HepG2 (cell line): ENCODE results near the gene THRSP. TPM values are rescaled to one million over a fixed set of nuclear protein-coding genes. Genes with fewer than 3 reads are reported as not detected.
A peak's percentile ranks its signal among the peaks of the same experiment; 100 is the strongest.

Source experiments
- ARNT2 ChIP-seq: sonication (generic); formaldehyde crosslinking; IDR thresholded peaks from 2 replicates; pipeline ENCODE4 v1.8.0; 2022; ENCODE audit warnings: mild to moderate bottlenecking, low read depth, missing genetic modification reagents, moderate library complexity
- ATF3 ChIP-seq: sonication (generic); formaldehyde crosslinking; IDR thresholded peaks from 2 replicates; pipeline ENCODE4 v1.4.0; 2020; ENCODE audit warnings: missing genetic modification reagents
- ATRX ChIP-seq: sonication (generic); formaldehyde crosslinking; IDR thresholded peaks from 2 replicates; pipeline ENCODE4 v1.4.0; 2020; ENCODE audit warnings: missing genetic modification reagents, borderline replicate concordance
- CCDC6 ChIP-seq: sonication (generic); formaldehyde crosslinking; IDR thresholded peaks from 2 replicates; pipeline ENCODE4 v1.8.1; 2022; ENCODE audit warnings: mild to moderate bottlenecking, missing genetic modification reagents, moderate library complexity
- ELF4 ChIP-seq: sonication (generic); formaldehyde crosslinking; IDR thresholded peaks from 2 replicates; pipeline ENCODE4 v1.5.0; 2020; ENCODE audit warnings: missing genetic modification reagents, mild to moderate bottlenecking, moderate library complexity, borderline replicate concordance
- HNRNPL ChIP-seq: fragments of 200-400 bp; formaldehyde crosslinking; IDR thresholded peaks from 2 replicates; pipeline ENCODE4 v1.6.1; 2017; ENCODE audit warnings: mild to moderate bottlenecking, low read depth, low read length
- KMT2A ChIP-seq: sonication (generic); formaldehyde crosslinking; IDR thresholded peaks from 2 replicates; pipeline ENCODE4 v1.4.0; 2020; ENCODE audit warnings: missing genetic modification reagents
- MTA1 ChIP-seq: sonication (generic); formaldehyde crosslinking; IDR thresholded peaks from 2 replicates; pipeline ENCODE4 v1.4.0; 2020; ENCODE audit warnings: missing genetic modification reagents, mild to moderate bottlenecking, borderline replicate concordance
- NCOA5 ChIP-seq: sonication (generic); formaldehyde crosslinking; IDR thresholded peaks from 2 replicates; pipeline ENCODE4 v1.4.0; 2020; ENCODE audit warnings: missing genetic modification reagents
- NR2F6 ChIP-seq, 2 experiments: IDR thresholded peaks; 2 replicates each; pipeline ENCODE4 v1.6.1; 2016; ENCODE audit warnings: antibody characterized with exemption in 1 of 2, mild to moderate bottlenecking in 1 of 2
- PAF1 ChIP-seq: IDR thresholded peaks from 2 replicates; pipeline ENCODE4 v1.6.1; 2016; ENCODE audit warnings: missing genetic modification reagents, missing compliant biosample characterization
- POLR2AphosphoS5 ChIP-seq: IDR thresholded peaks from 2 replicates; pipeline ENCODE4 v1.6.1; 2012; ENCODE audit warnings: low read depth, low read length
- RAD51 ChIP-seq: fragments of 450-650 bp; IDR thresholded peaks from 2 replicates; pipeline ENCODE4 v1.6.1; 2016; ENCODE audit warnings: borderline replicate concordance
- RBM39 ChIP-seq: fragments of 200-400 bp; formaldehyde crosslinking; IDR thresholded peaks from one replicate; pipeline ENCODE4 v1.6.1; 2018; ENCODE audit warnings: antibody characterized with exemption, mild to moderate bottlenecking, low read depth, low read length; ENCODE audit not compliant: poor library complexity, severe bottlenecking
- SOX13 ChIP-seq, 3 experiments: fragments of 450-650 bp in 1 of 3; sonication (generic) in 1 of 3; formaldehyde crosslinking in 1 of 3; IDR thresholded peaks in 2 of 3; conservative IDR thresholded peaks in 1 of 3; 2 replicates each; pipeline versions ENCODE4 v1.5.0 to v1.6.1; 2016 to 2020; ENCODE audit warnings: antibody characterized with exemption in 1 of 3, mild to moderate bottlenecking in 1 of 3, missing compliant biosample characterization in 1 of 3, missing genetic modification reagents in 1 of 3, moderate library complexity in 1 of 3
- SPEN ChIP-seq: sonication (generic); formaldehyde crosslinking; IDR thresholded peaks from 2 replicates; pipeline ENCODE4 v1.5.1; 2020; ENCODE audit warnings: low read depth, mild to moderate bottlenecking, missing genetic modification reagents
- YEATS4 ChIP-seq: sonication (generic); formaldehyde crosslinking; IDR thresholded peaks from 2 replicates; pipeline ENCODE4 v1.4.0; 2020; ENCODE audit warnings: missing genetic modification reagents, borderline replicate concordance
- ZNF503 ChIP-seq: sonication (generic); formaldehyde crosslinking; IDR thresholded peaks from 2 replicates; pipeline ENCODE4 v1.4.0; 2020; ENCODE audit warnings: missing genetic modification reagents
- ZNF543 ChIP-seq: sonication (generic); formaldehyde crosslinking; IDR thresholded peaks from 2 replicates; pipeline ENCODE4 v1.4.0; 2020; ENCODE audit warnings: mild to moderate bottlenecking, missing genetic modification reagents
- ZNF670 ChIP-seq: sonication (generic); formaldehyde crosslinking; IDR thresholded peaks from 2 replicates; pipeline ENCODE4 v1.8.0; 2022; ENCODE audit warnings: mild to moderate bottlenecking, missing genetic modification reagents, borderline replicate concordance
- ZNF672 ChIP-seq: sonication (generic); formaldehyde crosslinking; IDR thresholded peaks from 2 replicates; pipeline ENCODE4 v1.8.1; 2022; ENCODE audit warnings: missing genetic modification reagents
- ZNF687 ChIP-seq: sonication (generic); formaldehyde crosslinking; IDR thresholded peaks from 2 replicates; pipeline ENCODE4 v1.5.1; 2020; ENCODE audit warnings: mild to moderate bottlenecking, missing genetic modification reagents, moderate library complexity
- ZNF768 ChIP-seq: sonication (generic); formaldehyde crosslinking; IDR thresholded peaks from 2 replicates; pipeline ENCODE4 v1.4.0; 2020; ENCODE audit warnings: missing genetic modification reagents
- ZSCAN29 ChIP-seq: sonication (generic); formaldehyde crosslinking; conservative IDR thresholded peaks from 2 replicates; pipeline ENCODE4 v1.4.0; 2020; ENCODE audit warnings: mild to moderate bottlenecking, missing genetic modification reagents
- polyA plus RNA-seq, 8 experiments: library from polyadenylated mRNA; depleted of rRNA in 3 of 8; stranded (reverse) in 7 of 8; unstranded in 1 of 8; fragments of >200 nt; fragmentation: Illumina TruSeq in 4 of 8; extraction: Trizol in 4 of 8; gene quantifications; 2 replicates each; pipeline versions ENCODE4 v1.2.1 to v1.2.3, GENCODE V29; 2011 to 2016; ENCODE audit warnings: low read depth in 4 of 8, missing spikeins in 1 of 8, mixed read lengths in 1 of 8; ENCODE audit not compliant: insufficient read depth in 1 of 8
- total RNA-seq, 5 experiments: library from RNA; depleted of rRNA; stranded (reverse); fragments of >200 nt; fragmentation: Illumina TruSeq; extraction: Trizol; gene quantifications; 2 replicates each; pipeline ENCODE4 v1.2.3, GENCODE V29; 2016; ENCODE audit warnings: low read depth in 1 of 5

Gene THRSP
- total and polyA plus RNA-seq, 2 of the 13 experiments (the other 11 are each of a cell fraction or from before 2014, with no cell fraction given): 0.13 to 0.58 TPM

- TF ChIP-seq SOX13 (IDR thresholded peaks at IDR 0.05) (no peak), SOX13 (CRISPR knock-in tag; conservative IDR thresholded peaks at IDR 0.05 in 1 of 2, IDR thresholded peaks at IDR 0.05 in 1 of 2) (0 out of 4 replicates have a peak, but pooled peaks of 1 of the 2 experiments have one; percentile 31), ZNF768 (CRISPR knock-in tag) (peak; percentile 13; the same call in 1 of the 2 replicates), ELF4 (CRISPR knock-in tag) (no peak), POLR2AphosphoS5 (no peak), CCDC6 (no peak), PAF1 (CRISPR knock-in tag) (no peak), ZNF672 (CRISPR knock-in tag) (no peak), RAD51 (no peak), ZSCAN29 (no peak), ZNF543 (CRISPR knock-in tag) (no peak), ARNT2 (no peak), ZNF670 (no peak), NR2F6 (IDR thresholded peaks at IDR 0.05) (no peak), NR2F6 (CRISPR knock-in tag; IDR thresholded peaks at IDR 0.05) (no peak), SPEN (no peak), KMT2A (CRISPR knock-in tag) (no peak), ATF3 (no peak), NCOA5 (CRISPR knock-in tag) (no peak), ZNF503 (no peak), ATRX (no peak), MTA1 (CRISPR knock-in tag) (no peak), YEATS4 (no peak), ZNF687 (CRISPR knock-in tag) (peak; percentile 39), HNRNPL (peak; percentile 90), RBM39 (no peak)
Observed at GRCh38 chr11:78030429-78031325, 33.0 kb upstream of the THRSP start (continued).
